A673 (cell line): ENCODE results near the gene TSC22D2. TPM values are rescaled to one million over a fixed set of nuclear protein-coding genes. Genes with fewer than 3 reads are reported as not detected.

Experiments
- BruUV-seq: library from RNA; stranded (reverse); fragments of 400-500 nt; replicated peaks from 2 replicates; lab custom pipeline; 2021; lab: Mats Ljungman, UMichigan
- CTCF ChIA-PET: fragments of 300-600 bp; sonication (Branson Sonifier 250); formaldehyde crosslinking; loops from one replicate; lab custom pipeline; 2022; ENCODE audit warnings: antibody characterized with exemption; lab: Charles Lee
- POLR2A ChIA-PET: fragments of 300-600 bp; sonication (Branson Sonifier 250); formaldehyde crosslinking; loops from one replicate; lab custom pipeline; 2022; ENCODE audit warnings: antibody characterized with exemption; ENCODE audit not compliant: low non-redundant PET; lab: Charles Lee
- DNase-seq: peaks from one replicate; pipeline ENCODE4 v3.0.0-alpha.2; 2015; ENCODE audit warnings: low spot score
- H3K27ac ChIP-seq: fragments of 200-600 bp; sonication (generic); 2 replicates; pipeline ENCODE4 v1.5.1; 2016; ENCODE audit warnings: mixed run types, low read depth, mild to moderate bottlenecking, mixed read lengths, antibody characterized with exemption, low read length; ENCODE audit not compliant: poor library complexity, severe bottlenecking
- H3K27me3 ChIP-seq: fragments of 200-600 bp; sonication (generic); replicated peaks from 2 replicates; pipeline ENCODE4 v1.6.1; 2017; ENCODE audit warnings: mixed run types, low read depth, mild to moderate bottlenecking, mixed read lengths, antibody characterized with exemption, low read length; ENCODE audit not compliant: insufficient read depth, poor library complexity
- H3K36me3 ChIP-seq: fragments of 200-600 bp; sonication (generic); 2 replicates; pipeline ENCODE4 v1.6.1; 2016; ENCODE audit warnings: mixed run types, mild to moderate bottlenecking, mixed read lengths, antibody characterized with exemption, low read length; ENCODE audit not compliant: insufficient read depth, poor library complexity, severe bottlenecking
- H3K4me1 ChIP-seq: fragments of 200-600 bp; sonication (generic); 2 replicates; pipeline ENCODE4 v1.6.1; 2017; ENCODE audit warnings: mixed run types, mild to moderate bottlenecking, mixed read lengths, antibody characterized with exemption, low read length; ENCODE audit not compliant: insufficient read depth, poor library complexity, severe bottlenecking
- H3K4me3 ChIP-seq: fragments of 200-600 bp; sonication (generic); 2 replicates; pipeline ENCODE4 v1.5.1; 2016; ENCODE audit warnings: low read depth, mixed run types, mild to moderate bottlenecking, mixed read lengths, low read length; ENCODE audit not compliant: poor library complexity, severe bottlenecking
- H3K9me3 ChIP-seq: fragments of 200-600 bp; sonication (generic); 2 replicates; pipeline ENCODE4 v1.6.1; 2016; ENCODE audit warnings: mixed run types, low read depth, mild to moderate bottlenecking, mixed read lengths, antibody characterized with exemption, low read length; ENCODE audit not compliant: poor library complexity, severe bottlenecking
- CTCF ChIP-seq: fragments of 300-800, 200-600 bp; sonication (generic); conservative IDR thresholded peaks from 2 replicates; pipeline ENCODE4 v1.5.1; 2017; ENCODE audit warnings: low read depth, mild to moderate bottlenecking, antibody characterized with exemption, low read length, moderate library complexity, mixed read lengths
- EZH2 ChIP-seq: fragments of 200-600 bp; sonication (generic); IDR thresholded peaks from 2 replicates; pipeline ENCODE4 v1.6.1; 2017; ENCODE audit warnings: borderline replicate concordance, low read depth, mild to moderate bottlenecking, mixed read lengths, antibody characterized with exemption, low read length; ENCODE audit not compliant: poor library complexity, severe bottlenecking
- intact Hi-C: fragments of 100-400 bp; cut with micrococcal nuclease; formaldehyde crosslinking; loops from one replicate; pipeline ENCODE4 v1.10.0; 2022; ENCODE audit not compliant: unreplicated experiment
- total RNA-seq: library from RNA; stranded (reverse); gene quantifications from 2 replicates; pipeline ENCODE4 v1.2.3, GENCODE V29; 2021

The TSC22D2 gene
- total RNA-seq, 1 experiment from 2014 or later = 28.9 TPM

DNA sequence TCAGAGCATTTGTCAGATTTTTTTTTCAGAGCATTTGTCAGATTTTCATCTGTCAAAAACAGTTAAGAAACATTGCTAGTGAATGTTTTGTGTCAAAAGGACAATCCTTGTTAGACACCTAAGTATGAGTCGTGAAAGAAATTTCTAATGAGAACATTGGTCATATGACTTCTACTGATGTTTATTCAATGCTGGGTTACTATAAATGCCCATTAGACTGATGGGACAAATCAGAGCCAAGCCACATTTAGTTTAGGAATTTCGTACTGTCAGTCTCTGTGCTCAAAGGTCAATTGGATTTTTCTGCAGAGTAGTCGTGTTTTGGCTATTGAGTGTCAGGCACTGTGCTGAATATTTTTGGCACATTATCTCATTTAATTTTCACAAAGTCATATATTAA lies 31.6 kb downstream of the TSC22D2 start:
- intact Hi-C loops = no loop called here
- no peak for DNase-seq
- Histone ChIP-seq H3K27ac (no peak overlapping the region), H3K4me1 (no peaks in the 10 kb centered on the region), H3K4me3 (no peak overlapping the region), H3K27me3 (no peaks in the 10 kb centered on the region), H3K9me3 (no peaks in the 10 kb centered on the region), H3K36me3 (no peaks in the 10 kb centered on the region)
- TF ChIP-seq EZH2 = no peak
- no peak for TF ChIP-seq CTCF
- BruUV-seq = no TSS peak
- ChIA-PET CTCF (no interaction called here), POLR2A (no interaction called here)

DNA sequence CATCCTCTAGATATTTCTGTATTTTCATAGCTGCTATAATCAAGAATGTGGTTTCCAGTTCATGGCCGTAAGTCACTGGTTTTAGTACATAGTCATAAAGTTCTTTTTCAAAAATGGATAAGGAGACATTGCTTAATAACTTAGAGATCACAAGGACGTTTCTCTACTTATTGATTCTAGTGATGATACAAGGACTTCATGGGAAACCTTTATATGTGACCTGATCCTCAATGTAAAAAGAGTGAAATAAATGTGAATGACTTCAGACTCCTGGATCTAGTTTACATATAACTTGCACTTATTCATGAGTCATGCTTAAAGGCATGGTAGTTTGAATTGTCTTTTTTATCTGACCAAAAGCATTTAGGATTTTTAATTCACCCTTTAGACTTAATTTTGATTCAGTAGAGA lies 35.2 kb downstream of the TSC22D2 start:
- no peak overlapping the region for H3K27ac ChIP-seq
- H3K4me1 ChIP-seq = peaks cover 10% of the 10 kb centered on the region
- TF ChIP-seq EZH2 = no peak
- TF ChIP-seq CTCF = no peak
- ChIA-PET POLR2A (no interaction called here), CTCF (no interaction called here)
- intact Hi-C loops = no loop called here
- no peaks in the 10 kb centered on the region for H3K36me3 ChIP-seq
- no peak for DNase-seq
- no peaks in the 10 kb centered on the region for H3K9me3 ChIP-seq
- no TSS peak for BruUV-seq
- no peaks in the 10 kb centered on the region for H3K27me3 ChIP-seq
- H3K4me3 ChIP-seq = no peak overlapping the region

- BruUV-seq = no TSS peak
- Histone ChIP-seq H3K27me3 (no peaks in the 10 kb centered on the region), H3K4me3 (no peak overlapping the region), H3K4me1 (peaks cover 15% of the 10 kb centered on the region), H3K27ac (no peak overlapping the region), H3K9me3 (no peaks in the 10 kb centered on the region), H3K36me3 (no peaks in the 10 kb centered on the region)
- CTCF ChIA-PET = no interaction called here
- intact Hi-C loops = no loop called here
- TF ChIP-seq EZH2 = no peak
- TF ChIP-seq CTCF = no peak
- no peak for DNase-seq
- POLR2A ChIA-PET = no interaction called here
These were observed 36.3 kb downstream of the TSC22D2 start for GRCh38 chr3:150444371-150444770.
